GM21423 (cell line): ENCODE results near the gene VPS13D.

Source experiments
- ATAC-seq: cut with Tn5 transposase; IDR thresholded peaks from one replicate; pipeline ENCODE4 v1.9.1; 2021; ENCODE audit warnings: mild to moderate bottlenecking, moderate library complexity; ENCODE audit not compliant: unreplicated experiment

VPS13D gene

GRCh38 chr1:12398479-12398878 is 168.6 kb downstream of the VPS13D start:
- no peak for ATAC-seq

- no peak for ATAC-seq
Measured at GRCh38 chr1:12400027-12400693, 170.3 kb downstream of the VPS13D start.

- ATAC-seq: no peak
Measured at GRCh38 chr1:12402159-12402673, 172.4 kb downstream of the VPS13D start.

GRCh38 chr1:12402842-12403241 is 173.0 kb downstream of the VPS13D start:
- no peak for ATAC-seq

- ATAC-seq: no peak
Measured at GRCh38 chr1:12404918-12405317, 175.1 kb downstream of the VPS13D start.

GRCh38 chr1:12405325-12406210 is 175.7 kb downstream of the VPS13D start:
- no peak for ATAC-seq

GRCh38 chr1:12406211-12407021 is 176.6 kb downstream of the VPS13D start:
- ATAC-seq: no peak

- ATAC-seq: no peak
Measured at GRCh38 chr1:12407050-12407961, 177.5 kb downstream of the VPS13D start.

- no peak for ATAC-seq
Measured at GRCh38 chr1:12407962-12408454, 178.2 kb downstream of the VPS13D start.

GRCh38 chr1:12408662-12409061 is 178.8 kb downstream of the VPS13D start:
- no peak for ATAC-seq

GRCh38 chr1:12409681-12410080 is 179.9 kb downstream of the VPS13D start:
- ATAC-seq: no peak

GRCh38 chr1:12410351-12410750 is 180.5 kb downstream of the VPS13D start:
- ATAC-seq: no peak

- no peak for ATAC-seq
Measured at GRCh38 chr1:12411098-12411497, 181.3 kb downstream of the VPS13D start.

- no peak for ATAC-seq
Measured at GRCh38 chr1:12411747-12412146, 181.9 kb downstream of the VPS13D start.

- no peak for ATAC-seq
Measured at GRCh38 chr1:12412439-12412838, 182.6 kb downstream of the VPS13D start.

GRCh38 chr1:12413664-12414410 is 184.0 kb downstream of the VPS13D start:
- ATAC-seq: no peak

- no peak for ATAC-seq
Measured at GRCh38 chr1:12414444-12415018, 184.7 kb downstream of the VPS13D start.

GRCh38 chr1:12415038-12415466 is 185.2 kb downstream of the VPS13D start:
- ATAC-seq: no peak

- no peak for ATAC-seq
Measured at GRCh38 chr1:12416101-12416500, 186.3 kb downstream of the VPS13D start.
